Subcutaneous adipose tissue (tissue), 4 donors: ENCODE measurements around the gene SEPTIN12. TPM values are rescaled to one million over a fixed set of nuclear protein-coding genes. Genes with fewer than 3 reads are reported as not detected.

Experiments
- CTCF ChIP-seq: fragments of 450-650 bp; IDR thresholded peaks from one replicate; pipeline ENCODE4 v1.5.1; 2016; ENCODE audit warnings: low read depth, mild to moderate bottlenecking, control low read depth, antibody characterized with exemption, moderate library complexity
- total RNA-seq, 4 donors: library from RNA; depleted of rRNA; stranded (reverse); fragments of >200 nt; gene quantifications; one replicate each; pipeline ENCODE4 v1.1.0, GENCODE V29; 2016

SEPTIN12 gene
- total RNA-seq, 4 donors from 2014 or later, result not detected

GRCh38 chr16:4743226-4743878 is 44.8 kb downstream of the SEPTIN12 start:
- no peak for TF ChIP-seq CTCF

- TF ChIP-seq CTCF, result no peak
Measured at GRCh38 chr16:4737545-4737944, 50.6 kb downstream of the SEPTIN12 start.

- no peak for TF ChIP-seq CTCF
Measured at GRCh38 chr16:4736546-4736945, 51.6 kb downstream of the SEPTIN12 start.

- TF ChIP-seq CTCF, result no peak
Measured at GRCh38 chr16:4734730-4735535, 53.2 kb downstream of the SEPTIN12 start.

- no peak for TF ChIP-seq CTCF
Measured at GRCh38 chr16:4734063-4734729, 53.9 kb downstream of the SEPTIN12 start, which contains the start of the genes ANKS3 and DNAAF8. Gene ANKS3 (minus strand): TSS chr16:4734271. CDS start chr16:4730149, 4,122 bp downstream. Gene DNAAF8 (plus strand): TSS chr16:4734537. CDS start chr16:4736515, 1,978 bp downstream.

- TF ChIP-seq CTCF, result no peak
Measured at GRCh38 chr16:4733747-4734062, 54.4 kb downstream of the SEPTIN12 start.

- no peak for TF ChIP-seq CTCF
Measured at GRCh38 chr16:4733211-4733742, 54.9 kb downstream of the SEPTIN12 start.
